Endothelial cell of umbilical vein (primary cell): ENCODE measurements around the gene RCOR3. TPM values are rescaled to one million over a fixed set of nuclear protein-coding genes. Genes with fewer than 3 reads are reported as not detected.

Experiments
- BruUV-seq: library from RNA; stranded (reverse); fragments of 400-500 nt; replicated peaks from 2 replicates; lab custom pipeline; 2021; lab: Mats Ljungman, UMichigan
- CTCF ChIA-PET: fragments of 300-600, 350-600 bp; sonication (Branson Sonifier 250); formaldehyde crosslinking; loops from one replicate; lab custom pipeline; 2021; ENCODE audit warnings: antibody characterized with exemption, inconsistent platforms; lab: Charles Lee
- POLR2A ChIA-PET: fragments of 300-600, 350-600 bp; sonication (Branson Sonifier 250); formaldehyde crosslinking; loops from one replicate; lab custom pipeline; 2021; ENCODE audit warnings: antibody characterized with exemption, inconsistent platforms; lab: Charles Lee
- DNase-seq: peaks from one replicate; pipeline ENCODE4 v3.0.0-alpha.2; 2011; ENCODE audit warnings: low read depth, low spot score
- FAIRE-seq: peaks from 2 replicates; lab custom pipeline; 2011; peaks lifted over from hg19 to GRCh38; lab: Jason Lieb, UNC
- H2AFZ ChIP-seq: 2 replicates; pipeline ENCODE4 v1.6.0; 2012; ENCODE audit warnings: low read depth, low read length, control low read depth, inconsistent platforms
- H3K27ac ChIP-seq: 2 replicates; pipeline ENCODE4 v1.5.1; 2011; ENCODE audit warnings: low read depth, mild to moderate bottlenecking, control low read depth, low read length, moderate library complexity; ENCODE audit not compliant: insufficient read depth
- H3K27me3 ChIP-seq, 2 experiments: 2 replicates each; pipeline versions ENCODE4 v1.6.0 to v1.6.1; 2011; ENCODE audit warnings: low read length in 2 of 2, mixed read lengths in 1 of 2; ENCODE audit not compliant: control insufficient read depth in 2 of 2, insufficient read depth in 2 of 2
- H3K36me3 ChIP-seq, 2 experiments: 2 replicates in 1 of 2; 3 replicates in 1 of 2; pipeline ENCODE4 v1.5.1; 2011; ENCODE audit warnings: low read length in 2 of 2, mild to moderate bottlenecking in 1 of 2, moderate library complexity in 1 of 2; ENCODE audit not compliant: control insufficient read depth in 2 of 2, insufficient read depth in 2 of 2; ENCODE audit errors: extremely low read depth in 1 of 2
- H3K4me1 ChIP-seq: 3 replicates; pipeline ENCODE4 v1.5.1; 2011; ENCODE audit warnings: mild to moderate bottlenecking, low read length; ENCODE audit not compliant: control insufficient read depth, insufficient read depth; ENCODE audit errors: extremely low read depth
- H3K4me2 ChIP-seq: 2 replicates; pipeline ENCODE4 v1.6.1; 2011; ENCODE audit warnings: low read length, control low read depth, mixed read lengths; ENCODE audit not compliant: insufficient read depth
- H3K4me3 ChIP-seq, 3 experiments: fragments of 200-600 bp in 1 of 3; sonication (generic), shearing (Covaris generic) in 1 of 3; replicated peaks in 1 of 3; 2 replicates each; pipeline ENCODE4 v1.5.1; 2011 to 2016; ENCODE audit warnings: control low read depth in 3 of 3, low read length in 3 of 3, mild to moderate bottlenecking in 2 of 3, inconsistent platforms in 1 of 3, low read depth in 1 of 3, moderate library complexity in 1 of 3; ENCODE audit not compliant: insufficient read depth in 1 of 3
- H3K79me2 ChIP-seq: 2 replicates; pipeline ENCODE4 v1.6.0; 2012; ENCODE audit warnings: low read length, inconsistent platforms; ENCODE audit not compliant: control insufficient read depth, insufficient read depth
- H3K9ac ChIP-seq: replicated peaks from 2 replicates; pipeline ENCODE3; 2011; ENCODE audit warnings: low read length, control low read depth; ENCODE audit not compliant: insufficient read depth; ENCODE audit errors: extremely low read depth
- H3K9me1 ChIP-seq: replicated peaks from 3 replicates; pipeline ENCODE4 v1.6.0; 2011; ENCODE audit warnings: mild to moderate bottlenecking, low read length; ENCODE audit not compliant: control insufficient read depth, insufficient read depth; ENCODE audit errors: extremely low read depth
- H3K9me3 ChIP-seq: replicated peaks from 2 replicates; pipeline ENCODE4 v1.5.1; 2012; ENCODE audit warnings: low read length, inconsistent platforms; ENCODE audit not compliant: control insufficient read depth, insufficient read depth
- H4K20me1 ChIP-seq: replicated peaks from 2 replicates; pipeline ENCODE3; 2011; ENCODE audit warnings: mild to moderate bottlenecking, low read length; ENCODE audit not compliant: control insufficient read depth, insufficient read depth; ENCODE audit errors: extremely low read depth
- CTCF ChIP-seq, 2 donors: IDR thresholded peaks; 1 replicate in 1 of 2; 2 replicates in 1 of 2; pipeline ENCODE4 v1.5.1; 2011; ENCODE audit warnings: low read length in 2 of 2, mild to moderate bottlenecking in 2 of 2, moderate library complexity in 2 of 2, control low read depth in 1 of 2, inconsistent platforms in 1 of 2, low read depth in 1 of 2; ENCODE audit not compliant: insufficient read depth in 1 of 2; ENCODE audit errors: extremely low read depth in 1 of 2
- EZH2 ChIP-seq: IDR thresholded peaks from 2 replicates; pipeline ENCODE4 v1.6.1; 2012; ENCODE audit warnings: borderline replicate concordance, low read depth, mild to moderate bottlenecking, moderate library complexity, low read length, inconsistent platforms; ENCODE audit not compliant: severe bottlenecking
- FOS ChIP-seq: IDR thresholded peaks from 2 replicates; pipeline ENCODE4 v1.6.1; 2011; ENCODE audit warnings: mild to moderate bottlenecking, low read length, moderate library complexity, borderline replicate concordance; ENCODE audit not compliant: insufficient read depth
- GATA2 ChIP-seq: IDR thresholded peaks from 2 replicates; pipeline ENCODE4 v1.7.0; 2011; ENCODE audit warnings: low read depth, mild to moderate bottlenecking, moderate library complexity, mixed read lengths, low read length; ENCODE audit not compliant: insufficient read length, insufficient read depth
- JUN ChIP-seq: IDR thresholded peaks from 2 replicates; pipeline ENCODE4 v1.6.1; 2011; ENCODE audit warnings: borderline replicate concordance, low read depth; ENCODE audit not compliant: insufficient read length, insufficient read depth
- MAX ChIP-seq: IDR thresholded peaks from 2 replicates; pipeline ENCODE4 v1.6.1; 2011; ENCODE audit not compliant: insufficient read depth, insufficient read length
- MYC ChIP-seq: IDR thresholded peaks from one replicate; pipeline ENCODE4 v1.6.1; 2011; ENCODE audit warnings: mild to moderate bottlenecking, low read depth, low read length
- POLR2A ChIP-seq: IDR thresholded peaks from 2 replicates; pipeline ENCODE4 v1.6.1; 2012; ENCODE audit warnings: low read depth, mild to moderate bottlenecking, control low read depth, low read length
- POLR2AphosphoS5 ChIP-seq: IDR thresholded peaks from 2 replicates; pipeline ENCODE4 v1.6.1; 2012; ENCODE audit warnings: low read depth, mild to moderate bottlenecking, control low read depth, low read length, moderate library complexity; ENCODE audit not compliant: insufficient read depth
- dilution Hi-C: fragments of 300-500 bp; cut with MboI; formaldehyde crosslinking; loops from one replicate; pipeline ENCODE4 v1.15.0; 2019; ENCODE audit warnings: low sequenced_read_pairs; ENCODE audit not compliant: extremely low pct_ligation_motif_present
- intact Hi-C: fragments of 100-400 bp; cut with micrococcal nuclease; formaldehyde crosslinking; loops from one replicate; pipeline ENCODE4 v1.10.0; 2022
- polyA plus RNA-seq, 4 experiments: library from polyadenylated mRNA; depleted of rRNA in 3 of 4; stranded (reverse) in 3 of 4; unstranded in 1 of 4; fragments of >200 nt; gene quantifications; 2 replicates each; pipeline versions ENCODE4 v1.2.1 to v1.2.3, GENCODE V29; 2011 to 2012; ENCODE audit warnings: missing spikeins in 1 of 4
- total RNA-seq: library from RNA; stranded (reverse); gene quantifications from 2 replicates; pipeline ENCODE4 v1.2.3, GENCODE V29; 2021

Gene RCOR3
- total and polyA plus RNA-seq, 2 donors (not counting 3 experiments of a cell fraction or from before 2014, with no cell fraction given), result 24.2 to 34.0 TPM

- POLR2A ChIA-PET, result no interaction called here
- CTCF ChIA-PET, result interaction anchor here (0.8 to 3.4 kb wide), 5 partner anchors 7 to 24 kb away, joined by 3 to 14 read pairs (median 4); no protein-coding TSS in a partner anchor
- Histone ChIP-seq H3K79me2 (no peaks in the 10 kb centered on the region), H3K36me3 (no peaks in the 10 kb centered on the region), H3K27me3 (no peaks in the 10 kb centered on the region), H3K27ac (no peak overlapping the region), H3K4me3 (no peak overlapping the region), H4K20me1 (no peaks in the 10 kb centered on the region), H3K4me1 (no peaks in the 10 kb centered on the region), H3K9me3 (no peaks in the 10 kb centered on the region), H2AFZ (no peak overlapping the region), H3K9ac (no peak overlapping the region), H3K4me2 (no peak overlapping the region), H3K9me1 (no peaks in the 10 kb centered on the region)
- BruUV-seq, result no TSS peak
- TF ChIP-seq MYC, result no peak
- TF ChIP-seq FOS, result no peak
- no peak for TF ChIP-seq CTCF (IDR thresholded peaks at IDR 0.05; ENCODE audit: extremely low read depth in 1 of 2, insufficient read depth in 1 of 2, low read depth in 1 of 2, low read length in 2 of 2)
- TF ChIP-seq GATA2, result no peak
- no peak for TF ChIP-seq JUN
- no peak for TF ChIP-seq EZH2
- TF ChIP-seq POLR2AphosphoS5, result no peak
- TF ChIP-seq MAX, result no peak
- no peak for TF ChIP-seq POLR2A
- intact Hi-C loops, result no loop called here
- DNase-seq (no peak), FAIRE-seq (no peak)
- dilution Hi-C loops, result no loop called here
These were observed 88.1 kb downstream of the RCOR3 start for GRCh38 chr1:211347077-211347844.
